Measurements from ENCODE around the gene WWOX. TPM values are rescaled to one million over a fixed set of nuclear protein-coding genes. Genes with fewer than 3 reads are reported as not detected.

WWOX gene
- total and polyA plus RNA-seq, 2 of the 13 experiments (the other 11 are each of a cell fraction or from before 2014, with no cell fraction given) = 9.1 to 37.4 TPM

GRCh38 chr16:79008869-79009179 lies 909.4 kb downstream of the WWOX start:
- H3K4me1 ChIP-seq (ENCODE audit: insufficient read depth, low read length) = no peaks in the 10 kb centered on the region
- intact Hi-C loops (cut with micrococcal nuclease; ENCODE audit: unreplicated experiment) (no loop called here), in situ Hi-C loops (cut with HindIII; ENCODE audit: extremely low pct_ligation_motif_present, low pct_unique_long_range_greater_than_20kb) (no loop called here)
- no peak for FAIRE-seq
- H4K20me1 ChIP-seq (ENCODE audit: insufficient read depth, low read length) = no peaks in the 10 kb centered on the region
- no peak overlapping the region for H3K27ac ChIP-seq (ENCODE audit: extremely low read length, insufficient read depth, low read length)
- no peak overlapping the region for H2AFZ ChIP-seq (ENCODE audit: low read length)
- TF ChIP-seq NCOA5 (CRISPR knock-in tag; IDR thresholded peaks at IDR 0.05) (no peak), NR2F1 (CRISPR knock-in tag; IDR thresholded peaks at IDR 0.05) (no peak), SKI (IDR thresholded peaks at IDR 0.05; ENCODE audit: partially characterized antibody) (no peak)
- 60% methylated on average over 7 of the region's 7 CpGs for WGBS (ENCODE audit: low lambda C conversion rate)
- H3K9me3 ChIP-seq (ENCODE audit: low read length) = no peaks in the 10 kb centered on the region
- H3K79me2 ChIP-seq (ENCODE audit: insufficient read depth, low read length) = no peaks in the 10 kb centered on the region
- ATAC-seq = no peak
- POLR2A ChIA-PET = no interaction called here
- BruUV-seq (replicated peaks) = no TSS peak
- CTCF ChIA-PET (ENCODE audit: low intra/inter-chr PET ratio, low total read pairs) = no interaction called here
- no peak overlapping the region for H3K9ac ChIP-seq (ENCODE audit: insufficient read depth, low read depth, low read length)
- no peak for DNase-seq (ENCODE audit: low spot score)
- H3K27me3 ChIP-seq (ENCODE audit: control insufficient read depth in 1 of 2, insufficient read depth in 2 of 2, low read length in 2 of 2) = no peaks in the 10 kb centered on the region
- H3K4me2 ChIP-seq (ENCODE audit: low read depth, low read length) = no peak overlapping the region
- H3K4me3 ChIP-seq (replicated peaks in 1 of 3; ENCODE audit: insufficient read depth in 1 of 3, low read depth in 2 of 3, low read length in 3 of 3) = no peak overlapping the region
- H3K36me3 ChIP-seq (replicated peaks in 1 of 2; ENCODE audit: control insufficient read depth in 1 of 2, insufficient read depth in 2 of 2, low read length in 2 of 2) = no peaks in the 10 kb centered on the region

DNA sequence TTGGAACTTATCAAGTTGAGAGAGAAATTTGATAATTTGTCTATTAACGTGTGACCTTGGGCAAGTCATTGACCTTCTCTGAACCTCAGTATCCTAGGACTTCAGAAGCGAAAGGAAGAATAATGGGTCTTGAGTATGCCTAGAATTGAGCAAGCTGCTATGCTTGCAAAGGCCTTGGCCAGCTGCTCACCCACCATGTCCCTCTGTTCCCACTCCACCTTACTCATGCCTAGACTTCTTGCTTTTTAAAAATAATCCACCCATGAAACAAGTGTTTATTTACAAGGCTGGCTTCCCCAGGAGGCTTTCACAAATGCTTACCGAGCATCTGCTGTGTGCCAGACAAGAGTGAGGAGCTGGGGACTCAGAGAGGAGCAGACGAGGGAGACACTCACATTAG lies 910.4 kb downstream of the WWOX start:
- Histone ChIP-seq H3K36me3 (replicated peaks in 1 of 2; ENCODE audit: control insufficient read depth in 1 of 2, insufficient read depth in 2 of 2, low read length in 2 of 2) (no peaks in the 10 kb centered on the region), H3K27ac (ENCODE audit: extremely low read length, insufficient read depth, low read length) (no peak overlapping the region), H3K9me3 (ENCODE audit: low read length) (no peaks in the 10 kb centered on the region), H3K27me3 (ENCODE audit: control insufficient read depth in 1 of 2, insufficient read depth in 2 of 2, low read length in 2 of 2) (no peaks in the 10 kb centered on the region), H3K9ac (ENCODE audit: insufficient read depth, low read depth, low read length) (no peak overlapping the region), H3K79me2 (ENCODE audit: insufficient read depth, low read length) (no peaks in the 10 kb centered on the region), H3K4me2 (ENCODE audit: low read depth, low read length) (no peak overlapping the region), H2AFZ (ENCODE audit: low read length) (no peak overlapping the region), H3K4me3 (replicated peaks in 1 of 3; ENCODE audit: insufficient read depth in 1 of 3, low read depth in 2 of 3, low read length in 3 of 3) (no peak overlapping the region), H3K4me1 (ENCODE audit: insufficient read depth, low read length) (no peaks in the 10 kb centered on the region), H4K20me1 (ENCODE audit: insufficient read depth, low read length) (no peaks in the 10 kb centered on the region)
- ATAC-seq = no peak
- WGBS (ENCODE audit: low lambda C conversion rate) = 50% methylated on average over 4 of the region's 4 CpGs
- in situ Hi-C loops (cut with HindIII; ENCODE audit: extremely low pct_ligation_motif_present, low pct_unique_long_range_greater_than_20kb) = no loop called here
- FAIRE-seq = no peak
- BruUV-seq (replicated peaks) = no TSS peak
- DNase-seq (ENCODE audit: low spot score) = no peak
- intact Hi-C loops (cut with micrococcal nuclease; ENCODE audit: unreplicated experiment) = no loop called here
- POLR2A ChIA-PET = no interaction called here
- CTCF ChIA-PET (ENCODE audit: low intra/inter-chr PET ratio, low total read pairs) = no interaction called here
- TF ChIP-seq JDP2 (CRISPR knock-in tag; IDR thresholded peaks at IDR 0.05; ENCODE audit: borderline replicate concordance) (no peak), GLI4 (CRISPR knock-in tag; IDR thresholded peaks at IDR 0.05; ENCODE audit: borderline replicate concordance) (no peak), POGZ (CRISPR knock-in tag; IDR thresholded peaks at IDR 0.05) (no peak), ATF6 (CRISPR knock-in tag; conservative IDR thresholded peaks at IDR 0.05) (no peak), MED13 (CRISPR knock-in tag; IDR thresholded peaks at IDR 0.05) (no peak), TEAD2 (CRISPR knock-in tag; IDR thresholded peaks at IDR 0.05) (no peak), ZSCAN12 (CRISPR knock-in tag; IDR thresholded peaks at IDR 0.05) (no peak), ZNF644 (CRISPR knock-in tag; IDR thresholded peaks at IDR 0.05; ENCODE audit: low read depth) (no peak), ZSCAN22 (CRISPR knock-in tag; IDR thresholded peaks at IDR 0.05) (no peak), SALL2 (CRISPR knock-in tag; IDR thresholded peaks at IDR 0.05) (no peak), SKI (IDR thresholded peaks at IDR 0.05; ENCODE audit: partially characterized antibody) (no peak), ZBTB38 (CRISPR knock-in tag; IDR thresholded peaks at IDR 0.05) (no peak)
- TF ChIP-seq, protein P1, sequence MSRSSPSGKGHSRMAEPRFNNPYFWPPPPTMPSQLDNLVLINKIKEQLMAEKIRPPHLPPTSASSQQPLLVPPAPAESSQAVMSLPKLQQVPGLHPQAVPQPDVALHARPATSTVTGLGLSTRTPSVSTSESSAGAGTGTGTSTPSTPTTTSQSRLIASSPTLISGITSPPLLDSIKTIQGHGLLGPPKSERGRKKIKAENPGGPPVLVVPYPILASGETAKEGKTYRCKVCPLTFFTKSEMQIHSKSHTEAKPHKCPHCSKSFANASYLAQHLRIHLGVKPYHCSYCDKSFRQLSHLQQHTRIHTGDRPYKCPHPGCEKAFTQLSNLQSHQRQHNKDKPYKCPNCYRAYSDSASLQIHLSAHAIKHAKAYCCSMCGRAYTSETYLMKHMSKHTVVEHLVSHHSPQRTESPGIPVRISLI (CRISPR knock-in tag; IDR thresholded peaks at IDR 0.05; ENCODE audit: borderline replicate concordance) = no peak
- TF ChIP-seq, protein P2, sequence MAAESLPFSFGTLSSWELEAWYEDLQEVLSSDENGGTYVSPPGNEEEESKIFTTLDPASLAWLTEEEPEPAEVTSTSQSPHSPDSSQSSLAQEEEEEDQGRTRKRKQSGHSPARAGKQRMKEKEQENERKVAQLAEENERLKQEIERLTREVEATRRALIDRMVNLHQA (CRISPR knock-in tag; IDR thresholded peaks at IDR 0.05) = no peak
- TF ChIP-seq, protein P3, sequence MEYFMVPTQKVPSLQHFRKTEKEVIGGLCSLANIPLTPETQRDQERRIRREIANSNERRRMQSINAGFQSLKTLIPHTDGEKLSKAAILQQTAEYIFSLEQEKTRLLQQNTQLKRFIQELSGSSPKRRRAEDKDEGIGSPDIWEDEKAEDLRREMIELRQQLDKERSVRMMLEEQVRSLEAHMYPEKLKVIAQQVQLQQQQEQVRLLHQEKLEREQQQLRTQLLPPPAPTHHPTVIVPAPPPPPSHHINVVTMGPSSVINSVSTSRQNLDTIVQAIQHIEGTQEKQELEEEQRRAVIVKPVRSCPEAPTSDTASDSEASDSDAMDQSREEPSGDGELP (IDR thresholded peaks at IDR 0.05; ENCODE audit: borderline replicate concordance, low read depth) = no peak
